A673 (cell line): ENCODE results near the gene CASTOR2. TPM values are rescaled to one million over a fixed set of nuclear protein-coding genes. Genes with fewer than 3 reads are reported as not detected.
"Not testable (repeated sequence)": the region's sequence is repeated elsewhere in the genome, so short reads cannot be mapped to it uniquely, and the experiment has no call there.

Experiments used
- BruUV-seq: library from RNA; stranded (reverse); fragments of 400-500 nt; replicated peaks from 2 replicates; lab custom pipeline; 2021; lab: Mats Ljungman, UMichigan
- CTCF ChIA-PET: fragments of 300-600 bp; sonication (Branson Sonifier 250); formaldehyde crosslinking; loops from one replicate; lab custom pipeline; 2022; ENCODE audit warnings: antibody characterized with exemption; lab: Charles Lee
- POLR2A ChIA-PET: fragments of 300-600 bp; sonication (Branson Sonifier 250); formaldehyde crosslinking; loops from one replicate; lab custom pipeline; 2022; ENCODE audit warnings: antibody characterized with exemption; ENCODE audit not compliant: low non-redundant PET; lab: Charles Lee
- DNase-seq: peaks from one replicate; pipeline ENCODE4 v3.0.0-alpha.2; 2015; ENCODE audit warnings: low spot score
- H3K27ac ChIP-seq: fragments of 200-600 bp; sonication (generic); 2 replicates; pipeline ENCODE4 v1.5.1; 2016; ENCODE audit warnings: mixed run types, low read depth, mild to moderate bottlenecking, mixed read lengths, antibody characterized with exemption, low read length; ENCODE audit not compliant: poor library complexity, severe bottlenecking
- H3K27me3 ChIP-seq: fragments of 200-600 bp; sonication (generic); replicated peaks from 2 replicates; pipeline ENCODE4 v1.6.1; 2017; ENCODE audit warnings: mixed run types, low read depth, mild to moderate bottlenecking, mixed read lengths, antibody characterized with exemption, low read length; ENCODE audit not compliant: insufficient read depth, poor library complexity
- H3K36me3 ChIP-seq: fragments of 200-600 bp; sonication (generic); 2 replicates; pipeline ENCODE4 v1.6.1; 2016; ENCODE audit warnings: mixed run types, mild to moderate bottlenecking, mixed read lengths, antibody characterized with exemption, low read length; ENCODE audit not compliant: insufficient read depth, poor library complexity, severe bottlenecking
- H3K4me1 ChIP-seq: fragments of 200-600 bp; sonication (generic); 2 replicates; pipeline ENCODE4 v1.6.1; 2017; ENCODE audit warnings: mixed run types, mild to moderate bottlenecking, mixed read lengths, antibody characterized with exemption, low read length; ENCODE audit not compliant: insufficient read depth, poor library complexity, severe bottlenecking
- H3K4me3 ChIP-seq: fragments of 200-600 bp; sonication (generic); 2 replicates; pipeline ENCODE4 v1.5.1; 2016; ENCODE audit warnings: low read depth, mixed run types, mild to moderate bottlenecking, mixed read lengths, low read length; ENCODE audit not compliant: poor library complexity, severe bottlenecking
- H3K9me3 ChIP-seq: fragments of 200-600 bp; sonication (generic); 2 replicates; pipeline ENCODE4 v1.6.1; 2016; ENCODE audit warnings: mixed run types, low read depth, mild to moderate bottlenecking, mixed read lengths, antibody characterized with exemption, low read length; ENCODE audit not compliant: poor library complexity, severe bottlenecking
- EZH2 ChIP-seq: fragments of 200-600 bp; sonication (generic); IDR thresholded peaks from 2 replicates; pipeline ENCODE4 v1.6.1; 2017; ENCODE audit warnings: borderline replicate concordance, low read depth, mild to moderate bottlenecking, mixed read lengths, antibody characterized with exemption, low read length; ENCODE audit not compliant: poor library complexity, severe bottlenecking
- intact Hi-C: fragments of 100-400 bp; cut with micrococcal nuclease; formaldehyde crosslinking; loops from one replicate; pipeline ENCODE4 v1.10.0; 2022; ENCODE audit not compliant: unreplicated experiment
- total RNA-seq: library from RNA; stranded (reverse); gene quantifications from 2 replicates; pipeline ENCODE4 v1.2.3, GENCODE V29; 2021
- TF ChIP-seq, protein P1 (sequence below): fragments of 300-800, 200-600 bp; sonication (generic); conservative IDR thresholded peaks from 2 replicates; pipeline ENCODE4 v1.5.1; 2017; ENCODE audit warnings: low read depth, mild to moderate bottlenecking, antibody characterized with exemption, low read length, moderate library complexity, mixed read lengths

The CASTOR2 gene
- total RNA-seq, 1 experiment from 2014 or later, result 20.5 TPM

DNA sequence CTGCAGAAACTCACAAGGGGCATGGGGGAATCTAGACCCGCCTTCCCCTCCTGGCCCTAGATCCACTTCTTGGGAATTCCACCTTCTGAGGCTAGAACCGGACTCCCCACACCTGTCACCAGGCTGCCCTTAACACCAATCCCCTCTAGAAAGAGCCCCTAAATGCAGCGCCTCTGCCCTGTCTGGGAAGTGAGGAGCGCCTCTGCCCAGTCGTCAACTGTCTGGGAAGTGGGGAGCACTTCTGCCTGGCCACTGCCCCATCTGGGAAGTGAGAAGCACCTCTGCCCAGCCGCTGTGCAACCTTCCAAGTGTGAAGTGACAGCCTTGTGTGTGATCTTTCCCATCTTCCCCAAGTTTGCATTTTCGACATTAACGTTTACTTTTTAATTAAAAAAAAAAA lies 100.3 kb downstream of the CASTOR2 start:
- Histone ChIP-seq H3K4me1 (no peaks in the 10 kb centered on the region), H3K4me3 (no peak overlapping the region), H3K27me3 (no peaks in the 10 kb centered on the region), H3K36me3 (peaks cover 42% of the 10 kb centered on the region), H3K9me3 (no peaks in the 10 kb centered on the region), H3K27ac (no peak overlapping the region)
- ChIA-PET CTCF (no interaction called here), POLR2A (no interaction called here)
- TF ChIP-seq, protein P1, sequence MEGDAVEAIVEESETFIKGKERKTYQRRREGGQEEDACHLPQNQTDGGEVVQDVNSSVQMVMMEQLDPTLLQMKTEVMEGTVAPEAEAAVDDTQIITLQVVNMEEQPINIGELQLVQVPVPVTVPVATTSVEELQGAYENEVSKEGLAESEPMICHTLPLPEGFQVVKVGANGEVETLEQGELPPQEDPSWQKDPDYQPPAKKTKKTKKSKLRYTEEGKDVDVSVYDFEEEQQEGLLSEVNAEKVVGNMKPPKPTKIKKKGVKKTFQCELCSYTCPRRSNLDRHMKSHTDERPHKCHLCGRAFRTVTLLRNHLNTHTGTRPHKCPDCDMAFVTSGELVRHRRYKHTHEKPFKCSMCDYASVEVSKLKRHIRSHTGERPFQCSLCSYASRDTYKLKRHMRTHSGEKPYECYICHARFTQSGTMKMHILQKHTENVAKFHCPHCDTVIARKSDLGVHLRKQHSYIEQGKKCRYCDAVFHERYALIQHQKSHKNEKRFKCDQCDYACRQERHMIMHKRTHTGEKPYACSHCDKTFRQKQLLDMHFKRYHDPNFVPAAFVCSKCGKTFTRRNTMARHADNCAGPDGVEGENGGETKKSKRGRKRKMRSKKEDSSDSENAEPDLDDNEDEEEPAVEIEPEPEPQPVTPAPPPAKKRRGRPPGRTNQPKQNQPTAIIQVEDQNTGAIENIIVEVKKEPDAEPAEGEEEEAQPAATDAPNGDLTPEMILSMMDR, result no peak
- no peak for TF ChIP-seq EZH2
- intact Hi-C loops, result no loop called here
- DNase-seq, result no peak
- BruUV-seq, result no TSS peak

DNA sequence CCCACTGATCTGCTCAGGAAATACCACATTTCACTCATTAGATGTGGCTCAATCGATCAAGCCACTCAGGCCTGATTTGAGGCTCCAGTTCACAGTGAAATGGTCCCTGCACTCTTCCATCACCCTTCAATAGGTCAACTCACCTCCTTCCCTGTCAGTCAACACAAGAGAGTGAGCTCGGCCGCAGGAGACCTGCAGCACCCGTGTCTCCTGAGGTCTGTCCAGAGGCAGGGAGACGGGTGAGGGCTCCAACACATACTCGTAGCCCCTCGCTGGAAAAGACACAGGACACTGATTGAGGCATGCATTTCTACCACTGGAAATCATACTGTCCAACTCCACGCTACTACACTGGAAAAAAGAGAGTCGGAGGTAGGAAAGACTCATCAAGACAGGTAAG lies 102.0 kb downstream of the CASTOR2 start:
- peaks cover 39% of the 10 kb centered on the region for H3K36me3 ChIP-seq
- CTCF ChIA-PET, result no interaction called here
- no peaks in the 10 kb centered on the region for H3K27me3 ChIP-seq
- H3K4me1 ChIP-seq, result no peaks in the 10 kb centered on the region
- no peak for TF ChIP-seq EZH2
- TF ChIP-seq, protein P1, result no peak
- intact Hi-C loops, result no loop called here
- peak; percentile 0 for DNase-seq
- POLR2A ChIA-PET, result no interaction called here
- no TSS peak for BruUV-seq
- no peak overlapping the region for H3K4me3 ChIP-seq
- no peaks in the 10 kb centered on the region for H3K9me3 ChIP-seq
- H3K27ac ChIP-seq, result no peak overlapping the region

DNA sequence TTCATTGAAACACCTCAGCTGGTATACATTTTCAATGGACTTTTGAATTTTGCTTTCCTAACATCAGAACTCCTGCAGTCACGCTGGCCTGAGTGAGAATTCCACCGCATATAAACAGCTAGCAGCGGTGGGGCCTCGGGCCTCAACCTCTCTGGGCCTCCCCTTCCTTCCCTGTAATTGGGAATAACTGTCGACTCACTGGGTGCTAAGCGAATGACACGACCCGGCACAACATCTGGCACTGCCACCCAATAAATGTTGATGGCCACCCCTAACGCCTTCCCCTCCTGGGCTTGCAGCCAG lies 108.4 kb downstream of the CASTOR2 start:
- Histone ChIP-seq H3K27ac (peak overlapping the region; percentile 90), H3K9me3 (no peaks in the 10 kb centered on the region), H3K27me3 (no peaks in the 10 kb centered on the region), H3K36me3 (peaks cover 16% of the 10 kb centered on the region), H3K4me3 (peak overlapping the region; percentile 93), H3K4me1 (no peaks in the 10 kb centered on the region)
- ChIA-PET POLR2A (no interaction called here), CTCF (no interaction called here)
- TF ChIP-seq, protein P1, result no peak
- TF ChIP-seq EZH2, result no peak
- TSS peak; percentile 78 for BruUV-seq
- DNase-seq, result no peak
- intact Hi-C loops, result no loop called here

DNA sequence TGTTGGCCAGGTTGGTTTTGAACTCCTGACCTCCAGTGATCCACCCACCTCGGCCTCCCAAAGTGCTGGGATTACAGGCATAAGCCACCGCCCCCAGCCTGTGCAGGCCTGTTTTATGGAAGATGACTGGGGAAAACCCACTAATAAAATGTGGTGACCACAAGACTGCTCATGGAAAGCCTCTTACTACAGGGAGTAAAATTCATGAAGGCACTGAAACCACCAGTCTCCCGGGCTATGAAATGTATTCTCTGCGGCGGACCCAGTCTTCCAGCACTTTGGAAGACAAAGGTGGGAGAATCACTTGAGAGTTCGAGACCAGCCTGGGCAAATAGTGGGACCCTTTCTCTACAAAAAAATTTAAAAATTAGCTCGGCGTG lies 109.7 kb downstream of the CASTOR2 start:
- Histone ChIP-seq H3K4me3 (peak overlapping the region; percentile 93), H3K36me3 (peaks cover 15% of the 10 kb centered on the region), H3K27ac (peak overlapping the region; percentile 90)
- H3K4me1 ChIP-seq, CTCF ChIA-PET, H3K9me3 ChIP-seq, BruUV-seq, H3K27me3 ChIP-seq, intact Hi-C loops, POLR2A ChIA-PET, DNase-seq: not testable (repeated sequence)
